ENCODE data around the gene STIM1.

DNA sequence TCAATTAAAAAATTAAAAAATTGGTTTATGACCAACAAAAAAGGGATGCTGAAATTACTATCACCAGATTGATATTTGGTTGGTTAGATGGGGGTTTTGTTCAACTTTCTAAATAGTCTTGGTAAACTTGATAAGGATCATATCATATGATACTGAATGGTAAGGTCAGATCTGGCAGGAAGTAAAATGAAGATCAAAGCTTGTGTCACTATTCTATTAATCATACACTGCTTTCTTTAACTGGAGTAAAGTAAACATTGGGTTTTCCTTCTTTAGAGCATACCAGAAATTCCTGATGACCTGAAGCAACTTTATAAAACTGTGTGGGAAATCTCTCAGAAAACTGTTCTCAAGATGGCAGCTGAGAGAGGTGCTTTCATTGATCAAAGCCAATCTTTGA, 279.3 kb downstream of the STIM1 start:
- TF ChIP-seq RB1 (IDR thresholded peaks at IDR 0.05; ENCODE audit: borderline replicate concordance) = no peak
- no peak for TF ChIP-seq EZH2 (IDR thresholded peaks at IDR 0.05; ENCODE audit: borderline replicate concordance, control insufficient read depth, low read depth, low read length)
- TF ChIP-seq POLR2A (IDR thresholded peaks at IDR 0.05; ENCODE audit: low read depth, low read length) = no peak

All from GM12878 (cell line).